Coronary artery (tissue), 2 donors: ENCODE measurements around the gene SPAG16.

Experiments
- DNase-seq: peaks from one replicate; pipeline ENCODE4 v3.0.0-alpha.2; 2017; ENCODE audit warnings: low spot score
- H3K27ac ChIP-seq, 2 donors: fragments of 200-600 bp; sonication (generic); one replicate each; pipeline ENCODE4 v1.5.1; 2016 to 2019
- H3K4me3 ChIP-seq: fragments of 200-600 bp; sonication (generic); 2 replicates; pipeline ENCODE4 v1.5.1; 2016; ENCODE audit warnings: mild to moderate bottlenecking, moderate library complexity
- CTCF ChIP-seq: fragments of 200-600 bp; sonication (generic); IDR thresholded peaks from one replicate; pipeline ENCODE4 v1.5.1; 2019; ENCODE audit warnings: antibody characterized with exemption

Gene SPAG16

GRCh38 chr2:213847316-213847715, 563.1 kb downstream of the SPAG16 start:
- Histone ChIP-seq H3K4me3 (no peak overlapping the region), H3K27ac (no peak overlapping the region)
- TF ChIP-seq CTCF, result no peak
- no peak for DNase-seq

DNA sequence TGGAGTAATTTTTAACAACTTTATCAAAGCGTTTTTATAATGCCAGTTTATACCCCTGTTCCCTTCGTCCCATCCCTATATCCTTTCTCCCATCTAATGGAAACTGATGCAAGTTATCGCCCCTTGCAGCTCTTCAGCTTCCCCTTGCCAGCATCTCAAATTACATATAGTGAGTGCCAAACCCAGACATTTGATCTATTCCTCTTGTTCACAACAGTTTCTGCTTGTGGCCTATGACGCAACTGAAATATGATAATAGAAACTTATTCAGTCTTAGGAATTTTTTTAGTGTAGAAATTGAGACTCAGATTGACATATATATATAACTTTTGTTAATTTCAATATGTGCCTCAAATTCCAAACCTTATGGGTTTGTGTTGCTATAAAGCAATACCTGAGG, 564.4 kb downstream of the SPAG16 start:
- H3K4me3 ChIP-seq, result no peak overlapping the region
- no peak for DNase-seq
- no peak overlapping the region for H3K27ac ChIP-seq
- no peak for TF ChIP-seq CTCF

DNA sequence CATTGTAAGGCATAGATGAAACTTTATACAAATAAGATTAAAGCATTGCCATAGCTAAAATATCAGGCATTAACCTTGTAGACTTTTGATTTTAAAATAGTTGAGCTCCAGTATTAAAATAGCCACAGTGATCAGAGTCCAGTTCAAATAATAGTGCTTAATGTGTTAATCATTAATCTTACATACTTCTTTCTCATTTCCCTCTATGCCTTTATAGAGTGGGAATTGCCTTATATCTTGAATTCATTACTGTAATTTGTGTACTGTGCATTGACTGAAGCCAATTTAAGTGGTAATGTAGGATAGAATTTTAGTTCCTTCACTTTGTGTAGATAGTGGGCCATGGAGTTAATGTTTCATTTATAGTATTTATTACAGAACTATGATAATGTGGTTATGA, 577.4 kb downstream of the SPAG16 start:
- no peak for DNase-seq
- Histone ChIP-seq H3K27ac (no peak overlapping the region), H3K4me3 (no peak overlapping the region)
- TF ChIP-seq CTCF, result no peak

- DNase-seq, result no peak
- TF ChIP-seq CTCF, result no peak
- H3K27ac ChIP-seq, result no peak overlapping the region
- H3K4me3 ChIP-seq, result no peak overlapping the region
Measured at GRCh38 chr2:213862407-213863076, 578.3 kb downstream of the SPAG16 start.

DNA sequence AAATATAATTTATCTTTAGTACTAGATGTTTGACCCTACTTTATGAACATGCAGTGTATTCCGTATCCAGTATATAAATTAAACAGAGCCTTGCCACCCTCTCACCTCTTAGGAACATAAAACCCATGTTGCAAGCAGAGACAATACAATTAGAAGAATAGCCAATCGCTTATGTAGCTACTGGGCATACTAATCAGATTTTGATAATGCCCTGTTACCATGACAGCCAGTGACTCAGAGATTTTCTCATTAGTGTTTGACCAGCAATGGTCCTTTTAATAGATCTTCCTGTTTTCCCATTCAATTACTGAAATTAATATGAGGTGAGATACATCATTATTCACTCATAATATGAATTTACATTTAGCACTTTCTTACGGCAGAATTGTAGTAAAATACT, 579.3 kb downstream of the SPAG16 start:
- H3K4me3 ChIP-seq, result no peak overlapping the region
- DNase-seq, result no peak
- TF ChIP-seq CTCF, result no peak
- H3K27ac ChIP-seq, result no peak overlapping the region

DNA sequence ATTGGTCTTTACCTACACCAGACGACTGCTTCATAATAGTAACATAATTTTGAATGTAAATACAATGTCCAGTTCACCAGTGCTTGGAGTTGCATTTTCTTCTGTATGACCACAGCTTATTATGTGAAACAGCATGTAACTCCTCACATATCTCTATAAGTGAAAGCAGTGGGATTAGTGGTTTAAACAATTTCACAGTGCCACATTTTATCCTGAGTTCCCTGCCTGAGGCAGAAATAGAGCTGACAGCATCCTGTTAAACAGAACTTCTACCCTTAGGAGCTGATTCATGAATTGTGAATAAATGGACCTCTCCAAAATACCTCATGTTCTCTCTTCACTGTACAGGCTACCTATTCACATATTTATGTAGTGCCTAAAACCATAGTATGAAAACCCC, 584.3 kb downstream of the SPAG16 start:
- TF ChIP-seq CTCF, result no peak
- H3K27ac ChIP-seq, result no peak overlapping the region

DNA sequence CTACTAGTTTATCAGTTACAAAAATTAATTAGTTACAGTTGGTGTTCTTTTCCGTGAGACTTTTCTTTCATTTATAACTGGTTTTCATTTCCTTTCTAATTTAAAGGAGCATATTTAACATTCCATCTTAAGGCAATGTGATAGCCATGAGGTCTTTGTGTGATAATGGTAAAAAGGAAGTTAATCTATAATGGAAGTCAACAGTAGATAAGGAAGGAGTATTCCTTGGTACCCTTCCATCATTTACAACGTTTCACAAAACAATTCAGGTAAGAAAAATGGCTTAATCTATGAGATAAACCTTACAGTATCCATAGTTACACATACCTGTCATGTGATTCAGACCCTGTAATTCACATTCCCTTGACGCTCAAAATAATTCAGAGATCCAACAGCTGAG, 601.2 kb downstream of the SPAG16 start:
- H3K4me3 ChIP-seq, result no peak overlapping the region
- TF ChIP-seq CTCF, result no peak
- no peak for DNase-seq
- no peak overlapping the region for H3K27ac ChIP-seq

More for the DNA sequence above, 584.3 kb downstream of the SPAG16 start:
- no peak overlapping the region for H3K4me3 ChIP-seq
- no peak for DNase-seq
